Thyroid gland (tissue), 4 donors: Measurements from ENCODE around the gene PLEKHA7.

Experiments
- POLR2A ChIP-seq, 2 donors: fragments of 450-650 bp; IDR thresholded peaks; one replicate each; pipeline ENCODE4 v1.6.1; 2017; ENCODE audit warnings: antibody characterized with exemption in 2 of 2, mild to moderate bottlenecking in 2 of 2, moderate library complexity in 1 of 2
- TF ChIP-seq, protein P1 (sequence below), 6 experiments: fragments of 200-600 bp in 3 of 6; fragments of 450-650 bp in 3 of 6; sonication (generic) in 3 of 6; IDR thresholded peaks; one replicate each; pipeline ENCODE4 v1.5.1; 2016 to 2019; ENCODE audit warnings: antibody characterized with exemption in 6 of 6, mild to moderate bottlenecking in 2 of 6, inconsistent platforms in 1 of 6, moderate library complexity in 1 of 6

DNA sequence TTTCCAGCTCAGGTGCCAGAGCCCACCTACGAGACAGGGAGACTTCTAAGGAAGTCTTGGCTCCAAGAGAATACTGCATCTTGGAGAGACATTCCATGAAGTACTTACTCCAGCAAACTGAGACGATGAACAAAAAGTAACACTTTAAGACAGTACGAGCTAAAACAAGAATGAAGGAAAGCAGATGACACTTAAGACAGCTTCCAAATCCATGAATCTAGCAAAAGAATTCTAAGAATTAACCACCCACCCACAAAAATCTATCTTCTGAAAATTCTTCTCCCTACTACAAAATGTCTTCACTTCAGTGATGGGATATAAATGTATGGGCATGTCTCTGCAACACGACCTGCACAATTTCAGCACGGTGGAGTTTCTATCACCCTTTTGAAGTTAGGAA lies 142.8 kb downstream of the PLEKHA7 start:
- TF ChIP-seq POLR2A (IDR thresholded peaks at IDR 0.05) = no peak
- TF ChIP-seq, protein P1, sequence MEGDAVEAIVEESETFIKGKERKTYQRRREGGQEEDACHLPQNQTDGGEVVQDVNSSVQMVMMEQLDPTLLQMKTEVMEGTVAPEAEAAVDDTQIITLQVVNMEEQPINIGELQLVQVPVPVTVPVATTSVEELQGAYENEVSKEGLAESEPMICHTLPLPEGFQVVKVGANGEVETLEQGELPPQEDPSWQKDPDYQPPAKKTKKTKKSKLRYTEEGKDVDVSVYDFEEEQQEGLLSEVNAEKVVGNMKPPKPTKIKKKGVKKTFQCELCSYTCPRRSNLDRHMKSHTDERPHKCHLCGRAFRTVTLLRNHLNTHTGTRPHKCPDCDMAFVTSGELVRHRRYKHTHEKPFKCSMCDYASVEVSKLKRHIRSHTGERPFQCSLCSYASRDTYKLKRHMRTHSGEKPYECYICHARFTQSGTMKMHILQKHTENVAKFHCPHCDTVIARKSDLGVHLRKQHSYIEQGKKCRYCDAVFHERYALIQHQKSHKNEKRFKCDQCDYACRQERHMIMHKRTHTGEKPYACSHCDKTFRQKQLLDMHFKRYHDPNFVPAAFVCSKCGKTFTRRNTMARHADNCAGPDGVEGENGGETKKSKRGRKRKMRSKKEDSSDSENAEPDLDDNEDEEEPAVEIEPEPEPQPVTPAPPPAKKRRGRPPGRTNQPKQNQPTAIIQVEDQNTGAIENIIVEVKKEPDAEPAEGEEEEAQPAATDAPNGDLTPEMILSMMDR (IDR thresholded peaks at IDR 0.05) = no peak
